ENCODE results near the gene PEX11A. TPM values are rescaled to one million over a fixed set of nuclear protein-coding genes. Genes with fewer than 3 reads are reported as not detected.

The PEX11A gene
- total RNA-seq, 2 donors from 2014 or later, result 2.7 to 4.0 TPM

DNA sequence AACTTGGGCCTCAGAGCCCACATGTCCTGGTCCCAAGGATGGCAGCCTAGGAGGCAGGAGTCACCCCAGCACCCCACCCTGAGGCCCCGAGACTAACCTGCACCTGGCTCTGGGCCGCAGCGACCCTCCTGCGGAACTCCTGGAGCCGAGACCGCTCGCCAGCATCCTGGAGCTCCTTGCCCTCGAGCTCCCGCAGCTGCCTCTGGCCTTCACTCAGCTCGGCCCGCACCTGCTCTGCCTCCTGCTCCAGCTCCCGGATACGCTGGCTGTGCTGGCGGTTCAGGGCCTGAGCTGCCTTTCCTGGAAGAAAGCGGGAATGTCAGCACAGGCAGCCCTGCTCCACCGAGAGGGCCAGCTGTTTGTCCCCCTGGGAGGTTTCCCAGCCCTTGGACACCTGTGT is 48.4 kb downstream of the PEX11A start:
- H3K9ac ChIP-seq (ENCODE audit: extremely low read depth, low read length, poor library complexity, severe bottlenecking), result no peak overlapping the region
- no peak overlapping the region for H3K4me3 Mint-ChIP-seq
- no peaks in the 10 kb centered on the region for H3K27me3 ChIP-seq (ENCODE audit: control insufficient read depth, insufficient read depth, low read length, poor library complexity, severe bottlenecking)
- 96 to 100% methylated on average over 12 to 16 of the region's 16 CpGs for WGBS, 2 experiments (ENCODE audit: insufficient coverage in 1 of 2, insufficient read length in 1 of 2)
- no peak for DNase-seq
- TF ChIP-seq, protein P1, sequence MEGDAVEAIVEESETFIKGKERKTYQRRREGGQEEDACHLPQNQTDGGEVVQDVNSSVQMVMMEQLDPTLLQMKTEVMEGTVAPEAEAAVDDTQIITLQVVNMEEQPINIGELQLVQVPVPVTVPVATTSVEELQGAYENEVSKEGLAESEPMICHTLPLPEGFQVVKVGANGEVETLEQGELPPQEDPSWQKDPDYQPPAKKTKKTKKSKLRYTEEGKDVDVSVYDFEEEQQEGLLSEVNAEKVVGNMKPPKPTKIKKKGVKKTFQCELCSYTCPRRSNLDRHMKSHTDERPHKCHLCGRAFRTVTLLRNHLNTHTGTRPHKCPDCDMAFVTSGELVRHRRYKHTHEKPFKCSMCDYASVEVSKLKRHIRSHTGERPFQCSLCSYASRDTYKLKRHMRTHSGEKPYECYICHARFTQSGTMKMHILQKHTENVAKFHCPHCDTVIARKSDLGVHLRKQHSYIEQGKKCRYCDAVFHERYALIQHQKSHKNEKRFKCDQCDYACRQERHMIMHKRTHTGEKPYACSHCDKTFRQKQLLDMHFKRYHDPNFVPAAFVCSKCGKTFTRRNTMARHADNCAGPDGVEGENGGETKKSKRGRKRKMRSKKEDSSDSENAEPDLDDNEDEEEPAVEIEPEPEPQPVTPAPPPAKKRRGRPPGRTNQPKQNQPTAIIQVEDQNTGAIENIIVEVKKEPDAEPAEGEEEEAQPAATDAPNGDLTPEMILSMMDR (conservative IDR thresholded peaks at IDR 0.05), result no peak
- H3K27ac Mint-ChIP-seq, result no peak overlapping the region
- H3K4me1 Mint-ChIP-seq, result no peaks in the 10 kb centered on the region
- H3K4me1 ChIP-seq (ENCODE audit: control insufficient read depth, insufficient read depth, low read length), result no peaks in the 10 kb centered on the region
- H3K4me3 ChIP-seq (ENCODE audit: low read length), result no peak overlapping the region
- peaks cover 6% of the 10 kb centered on the region for H3K9me3 Mint-ChIP-seq
- no peaks in the 10 kb centered on the region for H3K9me3 ChIP-seq (ENCODE audit: control insufficient read depth, low read length)
- no peak overlapping the region for H3K27ac ChIP-seq (ENCODE audit: low read depth, low read length)
- peaks cover 42% of the 10 kb centered on the region for H3K36me3 ChIP-seq (ENCODE audit: control insufficient read depth, insufficient read depth, low read length)
- H3K27me3 Mint-ChIP-seq (ENCODE audit: insufficient read depth), result no peaks in the 10 kb centered on the region
- peaks cover 55% of the 10 kb centered on the region for H3K36me3 Mint-ChIP-seq (ENCODE audit: low read depth)

DNA sequence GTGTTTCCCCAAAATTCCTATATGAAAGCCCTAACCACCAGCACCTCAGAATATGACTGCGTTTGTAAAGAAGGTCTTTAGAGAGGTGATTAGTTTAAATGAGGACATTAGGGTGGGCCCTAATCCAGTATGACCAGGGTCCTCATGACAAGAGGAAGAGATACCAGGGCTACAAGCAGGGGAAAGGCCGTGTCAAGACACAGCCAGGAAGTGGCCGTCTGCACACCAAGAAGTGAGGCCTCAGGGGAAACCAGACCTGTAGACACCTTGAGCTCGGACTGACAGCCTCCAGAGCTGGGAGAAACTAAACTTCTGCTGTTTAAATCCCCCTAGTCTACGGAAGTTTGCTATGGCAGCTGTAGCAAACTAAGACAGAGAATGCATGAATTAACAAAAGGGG is 49.5 kb downstream of the PEX11A start:
- peaks cover 6% of the 10 kb centered on the region for H3K9me3 Mint-ChIP-seq
- Histone ChIP-seq H3K36me3 (ENCODE audit: control insufficient read depth, insufficient read depth, low read length) (peaks cover 35% of the 10 kb centered on the region), H3K4me3 (ENCODE audit: low read length) (no peak overlapping the region), H3K9ac (ENCODE audit: extremely low read depth, low read length, poor library complexity, severe bottlenecking) (no peak overlapping the region), H3K27me3 (ENCODE audit: control insufficient read depth, insufficient read depth, low read length, poor library complexity, severe bottlenecking) (no peaks in the 10 kb centered on the region), H3K27ac (ENCODE audit: low read depth, low read length) (no peak overlapping the region), H3K9me3 (ENCODE audit: control insufficient read depth, low read length) (no peaks in the 10 kb centered on the region), H3K4me1 (ENCODE audit: control insufficient read depth, insufficient read depth, low read length) (no peaks in the 10 kb centered on the region)
- H3K27ac Mint-ChIP-seq, result no peak overlapping the region
- no peaks in the 10 kb centered on the region for H3K4me1 Mint-ChIP-seq
- no peak for DNase-seq
- WGBS, 2 experiments (ENCODE audit: insufficient coverage in 1 of 2, insufficient read length in 1 of 2), result 94 to 98% methylated on average over 5 of the region's 5 CpGs
- H3K4me3 Mint-ChIP-seq, result no peak overlapping the region
- TF ChIP-seq, protein P1 (conservative IDR thresholded peaks at IDR 0.05), result no peak
- H3K27me3 Mint-ChIP-seq (ENCODE audit: insufficient read depth), result no peaks in the 10 kb centered on the region
- peaks cover 46% of the 10 kb centered on the region for H3K36me3 Mint-ChIP-seq (ENCODE audit: low read depth)

DNA sequence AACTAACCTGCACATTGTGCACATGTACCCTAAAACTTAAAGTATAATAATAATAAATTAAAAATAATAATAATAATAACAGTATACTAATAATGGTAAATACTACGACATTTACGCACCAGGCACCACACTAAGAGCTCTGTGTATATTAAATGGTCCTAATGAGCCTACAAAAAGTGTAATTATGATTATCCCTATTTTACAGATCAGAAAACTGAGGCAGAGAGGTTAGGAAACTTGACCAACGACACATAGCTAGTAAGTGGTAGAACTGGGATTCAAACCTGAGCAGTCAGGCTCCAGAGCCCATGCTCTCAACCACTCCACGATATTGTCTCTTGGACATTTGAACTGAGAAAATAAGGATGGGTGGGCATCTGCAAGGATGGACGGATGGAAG is 50.3 kb downstream of the PEX11A start:
- TF ChIP-seq, protein P1 (conservative IDR thresholded peaks at IDR 0.05), result no peak
- Histone ChIP-seq H3K27me3 (ENCODE audit: control insufficient read depth, insufficient read depth, low read length, poor library complexity, severe bottlenecking) (no peaks in the 10 kb centered on the region), H3K9me3 (ENCODE audit: control insufficient read depth, low read length) (no peaks in the 10 kb centered on the region), H3K36me3 (ENCODE audit: control insufficient read depth, insufficient read depth, low read length) (peaks cover 34% of the 10 kb centered on the region), H3K9ac (ENCODE audit: extremely low read depth, low read length, poor library complexity, severe bottlenecking) (no peak overlapping the region), H3K4me1 (ENCODE audit: control insufficient read depth, insufficient read depth, low read length) (no peaks in the 10 kb centered on the region), H3K27ac (ENCODE audit: low read depth, low read length) (no peak overlapping the region), H3K4me3 (ENCODE audit: low read length) (no peak overlapping the region)
- Mint-ChIP-seq H3K27me3 (ENCODE audit: insufficient read depth) (no peaks in the 10 kb centered on the region), H3K27ac (no peak overlapping the region), H3K4me1 (no peaks in the 10 kb centered on the region), H3K4me3 (no peak overlapping the region), H3K36me3 (ENCODE audit: low read depth) (peaks cover 47% of the 10 kb centered on the region), H3K9me3 (peaks cover 8% of the 10 kb centered on the region)
- DNase-seq, result no peak
- 97 to 100% methylated on average over 1 to 3 of the region's 5 CpGs for WGBS, 2 experiments (ENCODE audit: insufficient coverage in 1 of 2, insufficient read length in 1 of 2)

Data from endodermal cell (in vitro differentiated cells).